CD14-positive monocyte (primary cell): Measurements from ENCODE around the gene CDC42EP2. TPM values are rescaled to one million over a fixed set of nuclear protein-coding genes. Genes with fewer than 3 reads are reported as not detected.

Source experiments
- DNase-seq, 3 donors: peaks; one replicate each; pipeline ENCODE4 v3.0.0-alpha.2; 2011 to 2022
- H2AFZ ChIP-seq: 2 replicates; pipeline ENCODE4 v1.6.0; 2012; ENCODE audit warnings: mild to moderate bottlenecking, low read depth, low read length, inconsistent platforms; ENCODE audit not compliant: insufficient read depth, poor library complexity, severe bottlenecking
- H3K27ac ChIP-seq, 2 donors: 1 replicate in 1 of 2; 2 replicates in 1 of 2; pipeline ENCODE4 v1.5.1; 2012 to 2013; ENCODE audit warnings: low read length in 2 of 2, control low read depth in 1 of 2, inconsistent platforms in 1 of 2, low read depth in 1 of 2, mild to moderate bottlenecking in 1 of 2
- H3K27me3 ChIP-seq, 2 donors: one replicate each; pipeline versions ENCODE4 v1.6.0 to v1.6.1; 2011 to 2013; ENCODE audit warnings: low read length in 2 of 2; ENCODE audit not compliant: control insufficient read depth in 2 of 2, insufficient read depth in 2 of 2
- H3K36me3 ChIP-seq, 2 donors: replicated peaks in 1 of 2; 1 replicate in 1 of 2; 2 replicates in 1 of 2; pipeline versions ENCODE4 v1.5.1 to v1.6.1; 2012 to 2013; ENCODE audit warnings: low read length in 2 of 2, control low read depth in 1 of 2, inconsistent platforms in 1 of 2, mild to moderate bottlenecking in 1 of 2; ENCODE audit not compliant: insufficient read depth in 2 of 2, control insufficient read depth in 1 of 2
- H3K4me1 ChIP-seq, 2 donors: 1 replicate in 1 of 2; 2 replicates in 1 of 2; pipeline versions ENCODE4 v1.5.1 to v1.6.1; 2012 to 2013; ENCODE audit warnings: low read length in 2 of 2, control low read depth in 1 of 2, inconsistent platforms in 1 of 2, mild to moderate bottlenecking in 1 of 2, moderate library complexity in 1 of 2; ENCODE audit not compliant: insufficient read depth in 2 of 2, control insufficient read depth in 1 of 2
- H3K4me2 ChIP-seq: replicated peaks from 2 replicates; pipeline ENCODE3; 2012; ENCODE audit warnings: low read length, moderate library complexity, mild to moderate bottlenecking; ENCODE audit not compliant: poor library complexity, severe bottlenecking; ENCODE audit errors: extremely low read depth
- H3K4me3 ChIP-seq, 3 experiments: fragments of 200-600 bp in 1 of 3; sonication (generic) in 1 of 3; replicated peaks in 1 of 3; 1 replicate in 2 of 3; 2 replicates in 1 of 3; pipeline ENCODE4 v1.5.1; 2011 to 2013; ENCODE audit warnings: low read length in 3 of 3, mild to moderate bottlenecking in 3 of 3, control low read depth in 2 of 3, low read depth in 2 of 3, inconsistent platforms in 1 of 3, moderate library complexity in 1 of 3
- H3K79me2 ChIP-seq: 2 replicates; pipeline ENCODE4 v1.6.0; 2012; ENCODE audit warnings: mild to moderate bottlenecking, control low read depth, inconsistent platforms, low read length, moderate library complexity; ENCODE audit not compliant: insufficient read depth
- H3K9ac ChIP-seq: 2 replicates; pipeline ENCODE4 v1.6.0; 2017; ENCODE audit warnings: low read length, mild to moderate bottlenecking; ENCODE audit not compliant: insufficient read depth, poor library complexity, severe bottlenecking
- H3K9me3 ChIP-seq, 2 donors: replicated peaks in 1 of 2; 1 replicate in 1 of 2; 2 replicates in 1 of 2; pipeline versions ENCODE4 v1.5.1 to v1.6.1; 2012 to 2013; ENCODE audit warnings: low read length in 2 of 2, control low read depth in 1 of 2; ENCODE audit not compliant: control insufficient read depth in 1 of 2, insufficient read depth in 1 of 2
- H4K20me1 ChIP-seq: 2 replicates; pipeline ENCODE4 v1.6.0; 2012; ENCODE audit warnings: mild to moderate bottlenecking, low read length, control low read depth, moderate library complexity; ENCODE audit not compliant: insufficient read depth
- H3K27ac Mint-ChIP-seq, 7 donors: one replicate each; pipeline ENCODE4 v1.8.0; 2020; ENCODE audit warnings: mild to moderate bottlenecking in 7 of 7, mixed read lengths in 7 of 7, moderate library complexity in 6 of 7, inconsistent platforms in 2 of 7
- H3K27me3 Mint-ChIP-seq, 3 donors: one replicate each; pipeline ENCODE4 v1.8.0; 2021 to 2022; ENCODE audit warnings: low read depth in 3 of 3, mild to moderate bottlenecking in 3 of 3, mixed read lengths in 3 of 3, moderate library complexity in 3 of 3, inconsistent platforms in 1 of 3
- H3K36me3 Mint-ChIP-seq, 2 donors: one replicate each; pipeline ENCODE4 v1.8.0; 2020; ENCODE audit warnings: mixed read lengths in 2 of 2, inconsistent platforms in 1 of 2, mild to moderate bottlenecking in 1 of 2
- H3K4me1 Mint-ChIP-seq: one replicate; pipeline ENCODE4 v1.8.0; 2020; ENCODE audit warnings: mild to moderate bottlenecking, mixed read lengths
- H3K4me3 Mint-ChIP-seq, 2 donors: one replicate each; pipeline ENCODE4 v1.8.0; 2020; ENCODE audit warnings: mild to moderate bottlenecking in 2 of 2, mixed read lengths in 2 of 2, moderate library complexity in 1 of 2
- H3K9me3 Mint-ChIP-seq, 7 donors: one replicate each; pipeline ENCODE4 v1.8.0; 2020 to 2022; ENCODE audit warnings: mixed read lengths in 7 of 7, mild to moderate bottlenecking in 6 of 7, moderate library complexity in 6 of 7, inconsistent platforms in 2 of 7
- CTCF ChIP-seq: fragments of 200-600 bp; IDR thresholded peaks from one replicate; pipeline ENCODE4 v1.8.0; 2022; ENCODE audit warnings: antibody characterized with exemption, mild to moderate bottlenecking
- WGBS: methylation state at CpG from one replicate; pipeline ENCODE4 v1.1.5; 2013; ENCODE audit warnings: missing lambda C conversion rate; ENCODE audit not compliant: insufficient coverage; 5-methylcytosine and 5-hydroxymethylcytosine counted together
- intact Hi-C, 2 donors: fragments of 100-400 bp; cut with micrococcal nuclease; formaldehyde crosslinking; loops; one replicate each; pipeline versions ENCODE4 v1.15.0 to v1.15.1; 2023
- polyA plus RNA-seq, 3 donors: library from polyadenylated mRNA; depleted of rRNA in 1 of 3; unstranded in 2 of 3; stranded (reverse) in 1 of 3; fragments of 300-500 nt in 2 of 3; fragments of >200 nt in 1 of 3; fragmentation: Illumina TruSeq in 2 of 3; gene quantifications; 1 replicate in 2 of 3; 2 replicates in 1 of 3; pipeline ENCODE4 v1.2.3, GENCODE V29; 2012 to 2021

CDC42EP2 gene
- polyA plus RNA-seq, 3 donors, result 5.4 to 15.6 (median 10.1) TPM

DNA sequence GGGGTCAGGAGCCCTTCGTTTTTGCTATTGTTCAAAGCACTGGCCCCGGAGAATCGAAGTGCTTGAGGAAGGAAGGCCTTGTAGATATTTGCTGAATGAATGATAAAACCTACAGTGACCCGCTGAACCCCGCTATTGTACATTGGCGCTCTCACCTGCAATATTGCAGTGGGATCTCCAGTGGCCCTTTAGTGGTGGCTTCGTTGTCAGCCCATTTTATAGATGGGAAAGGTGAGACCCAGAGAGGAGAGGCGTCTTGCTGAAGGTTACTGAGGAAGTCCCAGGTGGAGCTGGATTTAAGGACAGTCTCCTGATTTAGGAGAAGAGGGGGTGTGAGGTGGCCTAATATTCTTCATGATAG, 1.2 kb downstream of the CDC42EP2 start:
- 48% methylated on average over 5 of the region's 8 CpGs for WGBS
- H3K4me2 ChIP-seq, result peak overlapping the region; percentile 89
- peaks cover 37 to 63% of the 10 kb centered on the region in 2 donors for H3K4me1 ChIP-seq
- H3K36me3 ChIP-seq, result peaks cover 4 to 5% of the 10 kb centered on the region in 2 donors
- peaks cover 2 to 11% of the 10 kb centered on the region in 2 donors for H3K27me3 ChIP-seq
- DNase-seq, result no peak
- peak overlapping the region; percentile 82 to 98 (median 97) for H3K4me3 ChIP-seq
- H2AFZ ChIP-seq, result no peak overlapping the region
- peaks cover 7% of the 10 kb centered on the region for H3K79me2 ChIP-seq
- H3K27ac ChIP-seq, result peak overlapping the region in 1 of 2 donors; percentile 9
- peak overlapping the region; percentile 57 to 89 (median 76) for H3K27ac Mint-ChIP-seq
- no peaks in the 10 kb centered on the region for H3K9me3 ChIP-seq
- peaks cover 59% of the 10 kb centered on the region for H4K20me1 ChIP-seq
- peak overlapping the region; percentile 70 for H3K9ac ChIP-seq
- TF ChIP-seq CTCF, result peak; percentile 81
- peaks cover 0 to 3% (median 0%) of the 10 kb centered on the region in 7 donors for H3K9me3 Mint-ChIP-seq
- peak overlapping the region; percentile 86 to 90 for H3K4me3 Mint-ChIP-seq
- H3K4me1 Mint-ChIP-seq, result peaks cover 44% of the 10 kb centered on the region
- intact Hi-C loops, result loop anchor here (1.0 to 10.0 kb wide), 4 partner anchors 25 to 111 kb away; no protein-coding TSS in a partner anchor
- peaks cover 16 to 32% (median 26%) of the 10 kb centered on the region in 3 donors for H3K27me3 Mint-ChIP-seq
- H3K36me3 Mint-ChIP-seq, result peaks cover 7 to 10% of the 10 kb centered on the region in 2 donors

- peak overlapping the region; percentile 82 to 98 (median 97) for H3K4me3 ChIP-seq
- H3K27ac ChIP-seq, result peak overlapping the region; percentile 13 to 53
- TF ChIP-seq CTCF, result no peak
- peak; percentile 76 to 94 (median 86) for DNase-seq
- H3K27ac Mint-ChIP-seq, result peak overlapping the region; percentile 26 to 89 (median 76)
- peaks cover 38% of the 10 kb centered on the region for H3K4me1 Mint-ChIP-seq
- H3K9ac ChIP-seq, result peak overlapping the region; percentile 70
- H3K4me3 Mint-ChIP-seq, result peak overlapping the region; percentile 86 to 90
- H3K27me3 Mint-ChIP-seq, result peaks cover 16 to 34% (median 26%) of the 10 kb centered on the region in 3 donors
- peak overlapping the region; percentile 89 for H3K4me2 ChIP-seq
- intact Hi-C loops, result loop anchor here in 1 of 2 donors (10.0 kb wide), 1 partner anchor 112 kb away; no protein-coding TSS in a partner anchor
- peaks cover 0 to 3% (median 0%) of the 10 kb centered on the region in 7 donors for H3K9me3 Mint-ChIP-seq
- 42% methylated on average over 12 of the region's 20 CpGs for WGBS
- H3K36me3 ChIP-seq, result peaks cover 10 to 11% of the 10 kb centered on the region in 2 donors
- H3K36me3 Mint-ChIP-seq, result peaks cover 13 to 16% of the 10 kb centered on the region in 2 donors
- peaks cover 2 to 11% of the 10 kb centered on the region in 2 donors for H3K27me3 ChIP-seq
- peaks cover 37 to 58% of the 10 kb centered on the region in 2 donors for H3K4me1 ChIP-seq
- no peaks in the 10 kb centered on the region for H3K9me3 ChIP-seq
- H2AFZ ChIP-seq, result no peak overlapping the region
- H3K79me2 ChIP-seq, result peaks cover 7% of the 10 kb centered on the region
- peaks cover 65% of the 10 kb centered on the region for H4K20me1 ChIP-seq
Measured at GRCh38 chr11:65316227-65317024, 1.8 kb downstream of the CDC42EP2 start.
